CD4-positive, alpha-beta memory T cell (primary cell): ENCODE results near the gene ATP2B1. TPM values are rescaled to one million over a fixed set of nuclear protein-coding genes. Genes with fewer than 3 reads are reported as not detected.
A peak's percentile ranks its signal among the peaks of the same experiment; 100 is the strongest.
"Not testable (repeated sequence)": the region's sequence is repeated elsewhere in the genome, so short reads cannot be mapped to it uniquely, and the experiment has no call there.

Experiments used
- CTCF ChIA-PET: fragments of 350-600 bp; sonication (Branson Sonifier 250); formaldehyde crosslinking; loops from one replicate; lab custom pipeline; 2021; ENCODE audit warnings: inconsistent platforms; ENCODE audit not compliant: partially characterized antibody; lab: Charles Lee
- POLR2A ChIA-PET: fragments of 350-600 bp; sonication (Branson Sonifier 250); formaldehyde crosslinking; loops from one replicate; lab custom pipeline; 2021; ENCODE audit not compliant: partially characterized antibody; lab: Charles Lee
- DNase-seq, 5 donors: peaks; one replicate each; pipeline versions ENCODE4 v3.0.0 to v3.0.0-alpha.2; 2020 to 2022; ENCODE audit warnings: mixed read lengths in 1 of 5
- H3K27ac ChIP-seq: one replicate; pipeline ENCODE4 v1.7.0; 2013; ENCODE audit warnings: low read depth, low read length
- H3K27me3 ChIP-seq: 2 replicates; pipeline ENCODE4 v1.7.0; 2013; ENCODE audit warnings: mild to moderate bottlenecking, low read length, moderate library complexity; ENCODE audit not compliant: insufficient read depth
- H3K36me3 ChIP-seq: 2 replicates; pipeline ENCODE4 v1.7.0; 2013; ENCODE audit warnings: mild to moderate bottlenecking, low read length, moderate library complexity; ENCODE audit not compliant: insufficient read depth
- H3K4me1 ChIP-seq: 2 replicates; pipeline ENCODE4 v1.7.0; 2013; ENCODE audit warnings: mild to moderate bottlenecking, low read length, moderate library complexity; ENCODE audit not compliant: insufficient read depth
- H3K4me3 ChIP-seq, 2 donors: one replicate each; pipeline ENCODE4 v1.7.0; 2013; ENCODE audit warnings: low read length in 2 of 2, mild to moderate bottlenecking in 1 of 2
- H3K9me3 ChIP-seq, 2 donors: one replicate each; pipeline ENCODE4 v1.7.0; 2013; ENCODE audit warnings: low read length in 2 of 2, control low read depth in 1 of 2; ENCODE audit not compliant: control insufficient read depth in 1 of 2
- H3K27ac Mint-ChIP-seq, 7 donors: one replicate each; pipeline ENCODE4 v1.8.0; 2020 to 2021; ENCODE audit warnings: mixed read lengths in 7 of 7, mild to moderate bottlenecking in 6 of 7, inconsistent platforms in 3 of 7, moderate library complexity in 3 of 7
- H3K27me3 Mint-ChIP-seq, 2 donors: one replicate each; pipeline ENCODE4 v1.8.0; 2020 to 2021; ENCODE audit warnings: mixed read lengths in 2 of 2
- H3K36me3 Mint-ChIP-seq, 2 donors: one replicate each; pipeline ENCODE4 v1.8.0; 2020 to 2021; ENCODE audit warnings: mixed read lengths in 2 of 2, inconsistent platforms in 1 of 2, mild to moderate bottlenecking in 1 of 2
- H3K4me1 Mint-ChIP-seq, 4 donors: one replicate each; pipeline ENCODE4 v1.8.0; 2020 to 2021; ENCODE audit warnings: mixed read lengths in 4 of 4, mild to moderate bottlenecking in 1 of 4
- H3K4me3 Mint-ChIP-seq, 8 donors: one replicate each; pipeline ENCODE4 v1.8.0; 2020 to 2021; ENCODE audit warnings: mixed read lengths in 8 of 8, mild to moderate bottlenecking in 7 of 8, moderate library complexity in 6 of 8, inconsistent platforms in 3 of 8
- H3K9me3 Mint-ChIP-seq, 8 donors: one replicate each; pipeline ENCODE4 v1.8.0; 2020 to 2021; ENCODE audit warnings: mixed read lengths in 8 of 8, mild to moderate bottlenecking in 5 of 8, inconsistent platforms in 3 of 8, moderate library complexity in 1 of 8
- intact Hi-C: fragments of 100-400 bp; cut with micrococcal nuclease; formaldehyde crosslinking; loops from one replicate; pipeline ENCODE4 v1.15.1; 2023
- polyA plus RNA-seq, 2 donors: library from polyadenylated mRNA; unstranded; fragments of 300-500 nt; fragmentation: Illumina TruSeq; gene quantifications; one replicate each; pipeline ENCODE4 v1.2.3, GENCODE V29; 2021
- total RNA-seq, 2 experiments: library from RNA; stranded (reverse); gene quantifications; one replicate each; pipeline ENCODE4 v1.2.3, GENCODE V29; 2021

ATP2B1 gene
- total RNA-seq = 10 to 100 TPM; 84.2 to 86.0 TPM
- 10 to 100 TPM; 57.3 to 61.0 TPM for polyA plus RNA-seq

DNA sequence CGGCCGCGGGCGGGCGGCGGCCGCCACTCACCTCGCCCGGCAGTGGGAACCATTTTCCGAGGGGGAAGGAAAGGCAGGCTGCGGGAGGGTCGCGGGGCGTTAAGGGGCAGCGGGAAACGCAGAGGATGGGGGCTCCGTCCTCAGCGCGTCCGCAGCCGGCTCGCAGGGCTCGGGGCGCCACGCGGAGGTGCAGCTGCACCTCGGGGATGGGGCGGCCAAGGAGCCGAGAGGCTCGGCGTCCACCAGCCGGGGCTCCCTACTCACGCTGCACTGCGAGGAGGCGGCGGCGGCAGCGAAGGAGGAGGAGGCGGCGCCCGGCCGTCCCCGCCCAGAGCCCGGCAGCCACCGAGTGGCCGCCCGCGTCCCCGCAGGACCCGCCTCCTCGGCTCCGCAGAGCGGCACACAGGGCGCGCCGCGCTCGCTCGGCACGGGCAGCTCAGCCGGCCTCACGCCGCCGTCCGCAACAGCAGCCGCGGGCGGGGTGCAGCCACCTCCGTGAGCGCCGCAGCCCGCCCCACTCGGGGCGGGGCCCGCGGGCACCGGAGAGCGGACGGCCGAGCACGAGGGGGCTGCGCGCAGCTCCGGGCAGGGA, at the start of gene ATP2B1:
Gene ATP2B1, minus strand, starts transcription at position 274 of the 592 bp plus-strand sequence. CDS start 52,952 bp downstream, outside the sequence.
- H3K4me3 ChIP-seq = peak within 1 kb of the TSS; percentile 81 to 89
- H3K27me3 ChIP-seq = no peaks in the 10 kb centered on the region
- intact Hi-C loops = loop anchor here (1.0 to 5.0 kb wide), 9 partner anchors 46 to 395 kb away; partner anchors contain the start of genes DUSP6 and POC1B
- Mint-ChIP-seq H3K27me3 (peaks cover 0 to 2% of the 10 kb centered on the region in 2 donors), H3K4me3 (peak within 1 kb of the TSS; percentile 92 to 99 (median 97)), H3K36me3 (peaks cover 3 to 23% of the 10 kb centered on the region in 2 donors), H3K9me3 (peaks cover 0 to 9% (median 0%) of the 10 kb centered on the region in 8 donors), H3K27ac (peak within 1 kb of the TSS; percentile 97 to 99 (median 98)), H3K4me1 (peaks cover 29 to 61% (median 39%) of the 10 kb centered on the region in 4 donors)
- CTCF ChIA-PET = interaction anchor here (1.3 to 2.4 kb wide), 7 partner anchors 48 to 393 kb away, joined by 4 to 12 read pairs (median 8); no protein-coding TSS in a partner anchor
- peak; percentile 84 to 89 (median 88) for DNase-seq
- peaks cover 48% of the 10 kb centered on the region for H3K4me1 ChIP-seq
- POLR2A ChIA-PET = interaction anchor here (0.6 to 10.6 kb wide), 69 partner anchors 8 to 394 kb away, joined by 3 to 296 read pairs (median 5); partner anchors contain the start of genes DUSP6, GALNT4 and POC1B
- H3K27ac ChIP-seq = peak within 1 kb of the TSS; percentile 95
- no peaks in the 10 kb centered on the region for H3K36me3 ChIP-seq
- no peaks in the 10 kb centered on the region for H3K9me3 ChIP-seq

DNA sequence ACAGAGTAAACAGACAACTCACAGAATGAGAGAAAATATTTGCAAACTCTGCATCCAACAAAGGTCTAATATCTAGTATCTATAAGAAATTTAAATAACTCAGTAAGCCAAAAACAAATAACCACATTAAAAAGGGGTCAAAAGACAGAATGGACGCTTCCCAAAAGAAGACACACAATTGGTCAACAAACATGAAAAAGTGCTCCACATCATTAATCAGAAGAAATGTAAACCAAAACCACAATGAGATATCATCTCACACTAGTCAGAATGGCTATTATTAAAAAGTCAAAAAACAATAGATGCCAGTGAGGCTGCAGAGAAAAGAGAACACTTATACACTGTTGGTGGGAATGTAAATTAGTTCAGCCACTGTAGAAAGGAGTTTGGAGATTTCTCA, 49.3 kb upstream of the ATP2B1 start:
- H3K4me3 Mint-ChIP-seq = peak overlapping the region in 1 of 8 donors; percentile 21
- peaks cover 36 to 62% (median 47%) of the 10 kb centered on the region in 4 donors for H3K4me1 Mint-ChIP-seq

DNA sequence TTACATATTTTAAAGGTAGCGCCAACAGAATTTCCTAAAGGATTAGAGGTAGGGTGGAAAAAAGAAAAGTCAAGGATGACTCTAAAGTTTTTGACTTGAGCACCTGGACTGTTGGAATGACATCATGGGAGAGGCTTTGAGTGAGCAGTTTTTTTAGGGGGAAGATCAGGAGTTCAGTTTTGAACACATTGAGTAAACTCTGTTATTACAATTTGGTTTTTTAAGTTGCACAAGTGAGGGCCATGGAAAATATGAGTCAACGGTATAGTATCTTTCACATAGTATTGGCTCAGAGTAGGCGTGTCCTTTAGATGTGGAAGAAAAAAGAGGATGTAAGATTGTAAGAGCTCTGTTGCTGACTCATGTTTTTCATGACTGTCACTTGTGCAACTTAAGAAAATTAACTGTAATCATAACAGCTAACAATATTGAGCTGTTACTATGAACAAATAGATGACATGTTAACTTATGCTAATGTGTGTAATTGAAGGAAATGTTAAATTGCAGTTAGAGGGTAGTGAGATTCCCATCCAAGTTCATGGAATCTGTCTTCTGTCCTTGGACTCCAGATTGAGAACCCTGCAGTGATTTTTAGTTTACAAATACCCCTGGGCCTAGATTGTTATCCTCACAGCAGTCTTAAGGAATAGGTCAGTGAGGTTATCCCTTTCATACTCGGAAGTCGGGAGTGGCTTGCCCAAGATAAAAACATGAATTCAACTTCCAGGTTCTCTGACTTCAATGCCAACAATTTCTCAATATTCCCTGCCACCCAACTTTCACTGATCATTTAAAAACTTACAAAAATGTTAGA, 48.2 kb upstream of the ATP2B1 start:
- CTCF ChIA-PET = interaction anchor here (1.1 kb wide), 1 partner anchor 48 kb away, joined by 4 read pairs; the partner anchor contains the start of gene ATP2B1
- POLR2A ChIA-PET = interaction anchor here (0.6 to 2.4 kb wide), 5 partner anchors 9 to 124 kb away, joined by 3 to 26 read pairs (median 4); partner anchors contain the start of gene ATP2B1
- DNase-seq = peak; percentile 33 to 63 (median 59)
- H3K4me1 ChIP-seq = peaks cover 44% of the 10 kb centered on the region
- intact Hi-C loops = loop anchor here (1.0 kb wide), 2 partner anchors 47 to 107 kb away; no protein-coding TSS in a partner anchor
- no peaks in the 10 kb centered on the region for H3K27me3 ChIP-seq
- H3K4me1 Mint-ChIP-seq = peaks cover 38 to 54% (median 44%) of the 10 kb centered on the region in 4 donors
- peak overlapping the region in 3 of 8 donors; percentile 21 to 60 (median 47) for H3K4me3 Mint-ChIP-seq
- no peaks in the 10 kb centered on the region for H3K27me3 Mint-ChIP-seq
- peaks cover 0 to 7% (median 0%) of the 10 kb centered on the region in 8 donors for H3K9me3 Mint-ChIP-seq
- H3K36me3 Mint-ChIP-seq = no peaks in the 10 kb centered on the region
- H3K27ac ChIP-seq = no peak overlapping the region
- peak overlapping the region; percentile 54 to 92 (median 76) for H3K27ac Mint-ChIP-seq
- H3K9me3 ChIP-seq = no peaks in the 10 kb centered on the region
- H3K4me3 ChIP-seq = no peak overlapping the region
- no peaks in the 10 kb centered on the region for H3K36me3 ChIP-seq

More for the DNA sequence above, 49.3 kb upstream of the ATP2B1 start:
- H3K9me3 ChIP-seq, H3K27ac ChIP-seq, H3K4me3 ChIP-seq, H3K36me3 ChIP-seq, DNase-seq, POLR2A ChIA-PET, H3K27me3 ChIP-seq, H3K9me3 Mint-ChIP-seq, H3K36me3 Mint-ChIP-seq, intact Hi-C loops, CTCF ChIA-PET, H3K27me3 Mint-ChIP-seq: not testable (repeated sequence)
- H3K27ac Mint-ChIP-seq = peak overlapping the region in 3 of 7 donors; percentile 2 to 81 (median 32)
- H3K4me1 ChIP-seq = peaks cover 45% of the 10 kb centered on the region

DNA sequence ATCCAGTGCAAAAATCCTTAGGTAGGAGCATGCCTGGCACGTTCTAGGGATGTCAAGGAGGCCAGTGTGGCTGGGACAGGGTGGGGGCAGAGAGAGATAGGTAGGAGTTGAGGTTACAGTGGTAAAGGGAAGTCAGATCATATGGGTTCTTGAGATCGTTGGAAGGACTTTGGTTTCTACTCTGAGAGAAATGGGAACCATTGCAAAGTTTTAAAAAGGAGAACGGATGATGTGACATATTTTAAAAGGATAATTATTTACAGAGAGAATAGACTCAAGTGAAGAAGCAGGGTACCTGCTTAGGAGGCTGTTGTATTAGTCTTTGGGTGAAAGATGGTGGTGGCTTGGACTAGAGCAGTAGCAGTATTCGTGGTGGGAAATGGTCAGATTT, 47.6 kb upstream of the ATP2B1 start:
- Mint-ChIP-seq H3K4me1 (peaks cover 33 to 48% (median 41%) of the 10 kb centered on the region in 4 donors), H3K27ac (peak overlapping the region in 5 of 7 donors; percentile 76 to 92 (median 86)), H3K4me3 (peak overlapping the region in 1 of 8 donors; percentile 47), H3K36me3 (no peaks in the 10 kb centered on the region), H3K9me3 (peaks cover 0 to 7% (median 0%) of the 10 kb centered on the region in 8 donors), H3K27me3 (no peaks in the 10 kb centered on the region)
- ChIA-PET CTCF (interaction anchor here (1.1 kb wide), 1 partner anchor 47 kb away, joined by 4 read pairs; the partner anchor contains the start of gene ATP2B1), POLR2A (interaction anchor here (0.6 to 2.4 kb wide), 5 partner anchors 12 to 124 kb away, joined by 3 to 26 read pairs (median 3); partner anchors contain the start of gene ATP2B1)
- Histone ChIP-seq H3K36me3 (no peaks in the 10 kb centered on the region), H3K4me1 (peaks cover 38% of the 10 kb centered on the region), H3K27ac (no peak overlapping the region), H3K4me3 (no peak overlapping the region), H3K27me3 (no peaks in the 10 kb centered on the region), H3K9me3 (no peaks in the 10 kb centered on the region)
- intact Hi-C loops = loop anchor here (1.0 kb wide), 2 partner anchors 47 to 107 kb away; no protein-coding TSS in a partner anchor
- DNase-seq = no peak

DNA sequence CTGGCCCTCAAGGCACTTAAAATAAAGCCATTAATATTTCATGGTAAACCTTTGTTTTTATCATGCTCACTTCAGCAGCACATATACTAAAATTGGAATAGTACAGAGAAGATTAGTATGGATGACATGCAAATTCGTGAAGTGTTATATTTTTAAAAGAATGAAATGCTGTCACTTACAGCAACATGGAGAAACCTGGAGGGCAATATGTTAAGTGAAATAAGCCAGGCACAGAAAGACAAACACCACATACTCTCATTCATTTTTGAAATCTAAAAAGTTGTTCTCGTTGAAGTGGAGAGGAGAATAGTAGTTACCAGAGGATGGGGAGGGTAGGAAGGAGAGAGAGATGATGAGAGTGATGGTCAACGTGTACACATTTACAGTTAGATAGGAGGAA, 45.4 kb upstream of the ATP2B1 start:
- intact Hi-C loops = no loop called here
- ChIA-PET CTCF (no interaction called here), POLR2A (no interaction called here)
- Mint-ChIP-seq H3K36me3 (no peaks in the 10 kb centered on the region), H3K27me3 (no peaks in the 10 kb centered on the region), H3K27ac (peak overlapping the region in 1 of 7 donors; percentile 55), H3K9me3 (peaks cover 0 to 5% (median 0%) of the 10 kb centered on the region in 8 donors), H3K4me3 (no peak overlapping the region), H3K4me1 (peaks cover 21 to 28% (median 25%) of the 10 kb centered on the region in 4 donors)
- H3K27me3 ChIP-seq = no peaks in the 10 kb centered on the region
- no peaks in the 10 kb centered on the region for H3K36me3 ChIP-seq
- no peak for DNase-seq
- H3K4me1 ChIP-seq = peaks cover 20% of the 10 kb centered on the region
- H3K4me3 ChIP-seq = no peak overlapping the region
- no peaks in the 10 kb centered on the region for H3K9me3 ChIP-seq
- no peak overlapping the region for H3K27ac ChIP-seq

DNA sequence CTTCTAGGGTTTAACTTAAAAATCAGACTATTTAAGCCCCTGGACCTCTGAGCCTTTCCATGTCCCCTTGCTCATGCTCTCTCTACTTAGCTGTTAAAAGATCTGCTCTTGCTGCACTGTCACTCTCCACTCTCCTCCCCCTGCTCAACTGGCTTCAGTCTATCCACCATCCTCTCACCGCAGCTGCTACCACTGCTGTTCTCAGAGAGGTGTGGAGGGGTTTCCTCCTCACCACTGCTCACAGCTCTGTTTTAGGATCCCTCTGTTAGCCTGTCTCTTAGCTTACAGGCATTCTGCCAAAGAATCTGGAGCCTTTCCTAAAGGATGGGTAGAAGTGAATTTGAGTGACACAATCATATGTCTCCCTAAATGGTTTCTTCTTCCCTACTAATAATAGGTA, 43.7 kb upstream of the ATP2B1 start:
- POLR2A ChIA-PET = interaction anchor here (1.6 kb wide), 1 partner anchor 44 kb away, joined by 4 read pairs; the partner anchor contains the start of gene ATP2B1

More for the DNA sequence above, 43.7 kb upstream of the ATP2B1 start:
- no peaks in the 10 kb centered on the region for H3K36me3 ChIP-seq
- H3K27ac ChIP-seq = no peak overlapping the region
- Mint-ChIP-seq H3K4me1 (peaks cover 15 to 19% (median 18%) of the 10 kb centered on the region in 4 donors), H3K27me3 (no peaks in the 10 kb centered on the region), H3K4me3 (no peak overlapping the region), H3K36me3 (no peaks in the 10 kb centered on the region), H3K9me3 (peaks cover 0 to 5% (median 0%) of the 10 kb centered on the region in 8 donors), H3K27ac (peak overlapping the region in 2 of 7 donors; percentile 73 to 75)
- H3K9me3 ChIP-seq = no peaks in the 10 kb centered on the region
- H3K27me3 ChIP-seq = no peaks in the 10 kb centered on the region
- no peak overlapping the region for H3K4me3 ChIP-seq
- peaks cover 14% of the 10 kb centered on the region for H3K4me1 ChIP-seq
- CTCF ChIA-PET = no interaction called here
- intact Hi-C loops = no loop called here
- DNase-seq = no peak
